GM21381 (cell line): ENCODE measurements around the gene ZNF652.
"Not testable (repeated sequence)": the region's sequence is repeated elsewhere in the genome, so short reads cannot be mapped to it uniquely, and the experiment has no call there.

Source experiments
- ATAC-seq: cut with Tn5 transposase; IDR thresholded peaks from one replicate; pipeline ENCODE4 v1.9.1; 2021; ENCODE audit warnings: mild to moderate bottlenecking, moderate library complexity; ENCODE audit not compliant: unreplicated experiment

Gene ZNF652

DNA sequence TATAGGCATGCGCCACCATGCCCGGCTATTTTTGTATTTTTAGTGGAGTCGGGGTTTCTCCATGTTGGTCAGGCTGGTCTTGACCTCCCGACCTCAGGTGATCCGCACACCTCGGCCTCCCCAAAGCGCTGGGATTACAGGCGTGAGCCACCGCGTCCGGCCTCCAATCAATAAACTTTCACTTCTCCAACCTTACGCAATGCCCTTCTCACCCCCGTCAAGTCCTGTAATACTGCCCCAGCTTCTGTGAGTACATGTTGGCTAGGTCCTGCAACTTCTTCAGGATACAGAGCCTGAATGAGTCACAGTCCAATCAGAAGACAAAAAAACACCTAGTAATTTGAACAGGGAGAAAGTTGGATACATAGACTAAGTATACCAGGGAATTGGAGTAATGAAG, 84.4 kb downstream of the ZNF652 start:
- ATAC-seq: no peak

DNA sequence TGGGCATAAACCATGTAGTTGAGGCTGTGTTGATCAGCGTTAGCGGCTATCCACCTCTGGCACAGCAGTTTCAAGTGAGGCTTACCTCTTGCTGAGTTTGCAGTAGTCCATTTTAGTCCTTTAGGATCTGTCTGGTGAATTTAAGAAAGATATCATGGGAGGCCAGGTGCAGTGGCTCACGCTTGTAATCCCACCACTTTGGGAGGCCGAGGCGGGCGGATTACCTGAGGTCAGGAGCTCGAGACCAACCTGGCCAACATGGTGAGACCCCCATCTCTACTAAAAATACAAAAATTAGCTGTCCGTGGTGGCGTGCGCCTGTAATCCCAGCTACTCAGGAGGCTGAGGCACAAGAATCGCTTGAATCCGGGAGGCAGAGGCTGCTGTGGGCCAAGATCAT, 86.1 kb downstream of the ZNF652 start:
- not testable (repeated sequence) for ATAC-seq

DNA sequence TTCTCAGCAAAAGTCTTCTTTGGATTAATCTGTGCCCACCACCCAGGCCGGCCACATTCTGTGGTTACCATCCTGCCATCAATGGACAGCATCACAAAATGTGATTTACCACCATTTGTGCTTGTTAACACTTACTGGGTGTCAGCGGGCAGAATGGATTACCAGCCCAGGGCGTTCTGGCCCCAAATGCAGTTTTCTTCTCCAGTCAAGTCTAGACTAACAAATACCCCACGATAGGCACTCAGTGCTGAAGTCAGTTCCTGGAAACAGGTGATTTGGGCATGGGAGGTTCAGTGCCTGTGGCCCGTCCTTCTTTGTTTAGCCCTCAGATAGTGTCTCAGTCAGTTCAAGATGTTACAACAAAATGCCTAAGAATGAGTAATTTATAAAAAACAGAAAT, 92.7 kb downstream of the ZNF652 start:
- ATAC-seq: no peak

DNA sequence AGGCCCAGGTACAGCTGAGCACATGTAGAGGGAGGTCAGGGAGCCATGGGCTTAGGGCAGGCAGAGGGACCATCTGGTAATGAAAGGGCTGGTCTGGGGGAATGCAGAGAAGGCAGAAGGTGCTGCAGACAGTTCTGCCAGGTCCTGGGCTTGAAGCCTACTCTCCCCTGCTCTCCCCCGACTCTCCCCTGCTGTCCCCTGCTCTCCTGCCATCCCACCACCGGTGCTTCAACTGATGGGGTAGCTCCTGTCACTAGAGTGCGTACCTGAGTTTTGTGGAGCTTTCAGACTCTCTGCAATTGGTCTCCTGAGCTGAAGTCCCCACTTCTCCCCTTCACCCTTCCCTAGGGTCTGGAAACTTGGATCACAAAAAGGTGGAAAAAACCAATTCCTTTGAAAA, 94.1 kb downstream of the ZNF652 start:
- no peak for ATAC-seq

DNA sequence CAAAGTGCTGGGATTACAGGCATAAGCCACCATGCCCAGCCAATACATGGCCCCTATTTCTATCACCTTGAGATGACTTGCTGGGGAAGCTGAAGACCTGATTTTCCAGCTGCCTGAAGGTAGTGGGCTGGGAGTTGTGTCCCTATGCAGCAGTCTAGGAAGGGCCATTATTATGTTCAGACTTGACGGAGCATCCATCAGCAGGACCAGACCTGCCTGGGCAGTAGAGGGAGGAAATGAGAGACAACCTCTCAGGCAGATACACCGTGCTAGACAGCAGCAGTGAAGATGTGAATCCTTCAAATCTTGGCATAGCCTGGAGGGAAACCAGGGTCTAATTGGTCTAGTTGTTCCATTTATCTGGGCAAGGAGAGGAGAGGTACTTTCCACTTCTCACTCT, 95.8 kb downstream of the ZNF652 start:
- ATAC-seq: no peak

DNA sequence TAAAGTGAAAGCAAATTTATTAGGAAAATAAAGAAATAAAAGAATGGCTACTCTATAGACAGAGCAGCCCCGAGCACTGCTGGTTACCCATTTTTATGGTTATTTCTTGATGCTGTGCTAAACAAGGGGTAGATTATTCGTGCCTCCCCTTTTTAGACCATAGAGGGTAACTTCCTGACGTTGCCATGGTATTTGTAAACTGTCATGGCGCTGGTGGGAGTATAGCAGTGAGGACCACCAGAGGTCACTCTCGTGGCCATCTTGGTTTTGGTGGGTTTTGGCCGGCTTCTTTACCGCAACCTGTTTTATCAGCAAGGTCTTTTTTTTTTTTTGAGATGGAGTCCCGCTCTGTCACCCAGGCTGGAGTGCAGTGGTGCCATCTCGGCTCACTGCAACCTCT, 100.5 kb downstream of the ZNF652 start:
- ATAC-seq: not testable (repeated sequence)

DNA sequence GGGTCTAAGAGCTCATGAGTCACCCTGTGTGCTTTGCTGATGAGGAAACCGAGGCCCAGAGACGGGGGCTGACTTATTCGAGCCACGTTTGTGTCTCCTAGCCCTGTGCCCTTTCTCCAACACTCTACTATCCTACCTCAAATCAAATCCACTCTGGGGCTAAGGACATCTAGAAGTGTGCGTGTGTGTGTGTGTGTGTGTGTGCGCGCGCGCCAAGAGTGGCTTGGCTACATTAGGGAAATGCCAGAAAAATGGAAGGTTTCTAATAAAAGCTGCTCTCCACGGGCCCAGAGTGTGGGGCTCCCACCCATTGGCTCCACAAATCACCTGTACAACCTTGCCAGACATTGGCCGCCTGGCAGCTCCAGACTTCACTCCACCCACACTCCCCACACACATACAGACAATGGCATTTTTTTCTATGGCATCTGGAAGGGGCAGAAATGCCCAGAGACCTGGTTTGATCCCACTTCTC, 101.2 kb downstream of the ZNF652 start:
- no peak for ATAC-seq

DNA sequence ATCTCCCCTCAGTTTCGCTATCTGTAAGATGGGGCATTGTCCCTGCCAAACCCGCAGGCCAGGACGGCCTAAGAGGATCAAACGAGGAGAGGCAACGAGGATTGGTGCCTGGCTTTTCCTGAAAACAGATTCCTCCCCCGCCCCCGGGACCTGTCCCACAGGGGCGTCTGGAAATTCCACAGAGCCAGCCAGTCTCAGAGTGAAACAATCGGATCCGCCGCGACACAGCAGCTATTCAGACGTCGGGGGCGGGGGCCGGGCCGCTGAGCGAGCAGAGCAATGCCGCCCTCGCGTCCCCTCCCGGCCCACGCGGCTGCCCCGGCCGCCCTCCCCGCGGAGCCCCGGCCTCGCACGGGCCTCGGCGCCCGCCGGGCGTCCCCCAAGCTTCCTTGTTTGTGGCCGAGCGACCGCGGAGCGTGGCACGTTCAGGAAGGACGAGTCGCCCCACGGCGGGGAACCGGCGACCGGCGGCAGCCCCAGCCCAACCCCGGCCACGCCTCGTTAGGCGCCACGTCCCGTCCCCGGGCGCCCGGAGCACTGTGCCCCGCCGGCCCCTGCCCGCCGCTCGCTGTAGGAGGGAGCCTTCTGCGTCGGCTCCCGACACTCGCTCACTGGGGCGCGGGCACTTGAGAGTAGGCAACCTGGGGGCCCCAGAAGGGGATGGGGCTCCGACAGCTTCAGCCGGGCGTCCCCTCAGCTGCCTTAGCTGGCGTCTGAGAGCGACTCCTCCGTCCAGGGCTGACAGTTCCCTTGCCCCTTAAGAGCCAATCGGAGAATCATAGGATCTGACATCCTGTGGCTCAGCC, 101.8 kb downstream of the ZNF652 start:
- ATAC-seq: peak; percentile 66

DNA sequence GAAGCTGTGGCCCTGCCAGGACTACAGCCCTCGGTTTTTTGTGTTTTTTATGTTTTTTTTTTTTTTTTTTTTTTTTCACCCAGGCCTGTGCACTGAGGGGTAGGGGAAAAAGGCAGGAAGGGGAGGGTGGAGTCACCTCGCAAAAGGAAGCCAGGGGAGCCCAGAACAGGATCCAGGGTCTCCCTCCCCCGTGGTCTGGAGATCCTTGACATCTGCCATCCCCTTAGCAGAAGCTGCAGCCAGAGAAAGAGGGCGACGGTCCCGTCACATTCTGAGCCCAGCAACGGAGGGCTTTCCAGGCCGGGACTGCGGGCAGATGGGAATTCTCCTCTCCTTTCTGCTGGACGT, 102.4 kb downstream of the ZNF652 start:
- ATAC-seq: no peak

DNA sequence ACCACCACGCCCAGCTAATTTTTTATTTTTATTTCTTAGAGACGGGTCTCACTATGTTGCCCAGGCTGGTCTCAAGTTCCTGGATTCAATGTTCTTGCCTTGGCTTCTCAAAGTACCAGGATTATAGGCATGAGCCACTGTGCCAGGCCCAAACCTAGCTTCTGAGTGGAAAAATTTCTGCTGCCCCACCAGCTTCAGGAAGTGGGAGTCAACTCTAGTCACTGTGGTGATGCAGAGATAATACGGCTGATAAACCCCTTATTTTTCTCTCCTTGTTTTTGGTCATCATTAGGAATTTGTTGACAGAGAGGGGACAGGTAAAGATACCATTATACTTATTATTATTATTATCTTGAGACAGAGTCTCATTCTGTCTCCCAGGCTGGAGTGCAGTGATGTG, 103.7 kb downstream of the ZNF652 start:
- no peak for ATAC-seq

DNA sequence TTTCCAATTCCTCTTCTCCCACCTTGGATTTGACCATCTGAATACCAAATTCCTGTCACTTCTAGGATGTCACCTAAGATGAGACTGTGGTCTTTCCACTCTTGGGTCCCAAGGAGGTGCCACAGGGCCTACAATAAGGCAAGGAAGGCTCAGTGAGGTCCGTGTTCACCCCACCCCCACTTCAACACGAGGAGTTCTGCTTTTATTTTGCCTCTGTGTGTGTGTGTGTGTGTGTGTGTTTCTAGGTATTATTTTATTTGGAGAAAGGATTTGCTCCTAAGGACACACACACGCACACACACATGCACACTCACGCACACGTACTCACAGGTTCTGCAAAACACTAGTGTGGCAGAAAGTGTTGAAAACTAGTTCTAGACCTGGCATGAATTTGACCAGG, 106.9 kb downstream of the ZNF652 start:
- ATAC-seq: no peak

DNA sequence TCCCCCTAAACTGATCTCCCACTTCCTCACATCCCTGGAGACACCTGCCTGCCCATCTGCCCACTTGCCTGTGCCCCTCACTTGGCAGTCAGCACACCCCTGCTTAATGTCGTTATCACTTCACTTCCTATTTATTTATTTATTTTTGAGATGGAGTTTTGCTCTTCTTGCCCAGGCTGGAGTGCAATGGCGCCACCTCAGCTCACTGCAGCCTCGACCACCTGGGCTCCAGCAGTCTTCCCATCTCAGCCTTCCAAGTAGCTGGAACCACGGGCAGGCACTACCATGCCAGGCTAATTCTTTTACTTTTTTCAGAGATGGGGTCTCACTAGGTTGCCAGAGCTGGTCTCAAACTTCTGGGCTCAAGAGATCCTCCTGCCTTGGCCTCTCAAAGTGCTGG, 108.0 kb downstream of the ZNF652 start:
- ATAC-seq: no peak

DNA sequence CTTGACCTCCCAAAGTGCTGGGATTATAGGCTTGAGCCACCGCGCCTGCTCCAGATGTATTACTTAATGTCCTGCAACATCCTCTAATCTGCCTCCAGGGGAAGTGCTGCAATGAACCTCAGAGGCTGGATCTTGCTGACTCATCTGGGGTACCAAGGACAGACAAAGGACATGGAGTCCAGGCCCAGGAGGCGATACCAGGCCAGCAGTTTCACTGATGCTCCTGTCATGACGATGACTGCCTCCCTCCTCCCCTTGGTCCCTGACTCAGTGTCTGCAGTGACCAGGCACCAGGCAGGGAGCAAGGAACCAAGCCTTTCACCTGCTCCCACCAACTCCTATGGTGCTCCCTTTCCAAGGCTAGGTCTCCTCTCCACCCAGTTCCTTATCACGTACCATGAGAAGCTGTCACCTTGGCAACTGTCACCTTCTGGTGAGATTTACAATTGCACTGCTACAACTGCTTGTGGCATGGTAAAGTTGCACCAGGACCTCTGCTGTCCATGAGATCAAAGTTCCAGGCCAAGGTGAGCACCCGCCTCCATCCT, 109.8 kb downstream of the ZNF652 start:
- ATAC-seq: no peak

DNA sequence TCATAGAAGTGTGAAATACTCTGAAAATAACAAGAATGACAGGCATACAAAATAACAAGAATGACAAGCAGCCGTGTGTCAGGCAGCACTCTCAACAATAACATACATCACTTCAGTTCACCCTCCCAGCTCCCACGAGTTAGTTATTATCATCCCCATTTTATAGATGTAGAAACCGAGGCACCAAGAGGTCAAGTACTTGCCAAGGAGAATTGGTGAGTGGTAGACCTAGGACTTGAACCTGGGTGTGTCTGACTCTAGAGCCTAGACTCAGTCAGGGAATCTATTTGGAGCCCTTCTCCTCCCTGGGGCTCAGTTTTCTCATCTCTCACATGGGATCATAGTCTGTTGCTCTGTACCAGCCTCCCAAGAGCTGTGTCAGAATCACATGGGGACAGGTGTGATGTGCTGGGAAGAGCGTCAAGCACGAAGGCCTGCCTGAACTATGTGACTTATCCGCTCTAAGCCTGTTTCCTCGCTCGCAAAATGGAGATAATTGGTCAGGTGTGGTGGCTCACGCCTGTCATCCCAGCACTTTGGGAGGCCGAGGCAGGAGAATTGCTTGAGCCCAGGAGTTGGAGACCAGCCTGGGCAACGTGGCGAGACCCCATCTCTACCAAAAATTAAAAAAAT, 112.0 kb downstream of the ZNF652 start:
- no peak for ATAC-seq

DNA sequence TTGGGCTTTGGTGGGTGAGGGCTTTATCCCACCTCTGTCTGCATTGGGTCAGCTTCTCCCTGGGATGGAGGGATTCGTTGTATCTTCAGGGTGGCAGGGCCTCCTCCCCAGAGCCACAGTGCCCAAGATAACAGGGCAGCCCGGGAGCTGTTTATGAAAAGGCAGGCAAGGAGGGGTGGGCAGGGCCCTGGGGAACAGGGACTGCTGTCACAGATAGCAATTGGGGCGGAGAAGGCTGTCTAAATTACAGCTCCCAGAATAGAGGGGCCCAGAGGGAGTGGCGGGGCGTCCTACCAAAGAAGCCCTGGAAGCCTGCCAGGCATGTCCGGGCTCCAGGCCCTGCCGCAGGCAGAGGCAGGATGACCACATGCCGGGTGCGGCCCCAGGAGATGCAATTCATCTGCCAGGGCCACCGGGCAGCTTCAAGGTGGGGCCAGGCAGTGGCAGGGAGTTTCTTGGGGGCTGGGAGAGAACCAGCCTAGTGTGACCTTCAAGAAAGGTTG, 112.7 kb downstream of the ZNF652 start:
- ATAC-seq: no peak

DNA sequence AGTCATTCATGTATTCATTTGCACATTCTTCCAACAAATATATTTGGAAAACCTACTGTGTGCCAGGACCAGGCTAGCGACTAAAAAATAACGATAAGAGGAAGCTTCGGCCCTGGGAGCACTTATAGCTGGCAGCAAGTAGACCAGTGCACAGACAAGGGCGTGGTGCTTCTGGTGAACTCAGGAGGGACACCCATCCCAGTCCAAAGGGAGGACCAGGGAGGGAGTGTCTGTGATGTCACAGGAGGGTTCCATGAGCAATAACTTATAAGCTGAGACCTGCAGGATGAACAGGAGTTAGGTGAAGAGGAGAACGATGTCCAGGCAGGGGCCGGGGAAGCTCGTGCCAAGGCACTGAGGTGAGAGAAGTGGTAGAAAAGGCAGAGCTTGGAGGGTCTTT, 114.1 kb downstream of the ZNF652 start:
- no peak for ATAC-seq

DNA sequence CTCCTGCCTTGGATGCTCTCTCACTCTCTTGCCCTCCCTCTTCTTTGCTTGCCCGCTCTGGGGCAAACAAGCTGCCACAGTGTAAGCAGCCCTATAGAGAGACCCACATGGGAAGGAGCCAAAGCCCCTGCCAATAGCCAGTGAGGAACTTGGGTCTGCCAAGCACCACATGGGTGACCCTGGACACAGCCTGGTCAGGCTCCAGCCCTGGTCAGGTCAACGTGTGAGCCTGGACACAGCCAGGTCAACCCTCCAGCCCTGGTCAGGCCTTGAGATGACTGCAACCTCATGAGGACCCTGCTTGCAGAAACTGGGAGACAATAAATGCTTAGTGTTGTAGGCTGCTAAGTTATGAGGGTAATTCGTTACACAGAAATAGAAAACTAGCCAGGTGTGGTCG, 117.2 kb downstream of the ZNF652 start:
- no peak for ATAC-seq
